ENCODE results near the gene GP1BB. TPM values are rescaled to one million over a fixed set of nuclear protein-coding genes. Genes with fewer than 3 reads are reported as not detected.

Gene GP1BB
- polyA plus RNA-seq, 3 donors = 2.2 to 3.4 (median 2.9) TPM

DNA sequence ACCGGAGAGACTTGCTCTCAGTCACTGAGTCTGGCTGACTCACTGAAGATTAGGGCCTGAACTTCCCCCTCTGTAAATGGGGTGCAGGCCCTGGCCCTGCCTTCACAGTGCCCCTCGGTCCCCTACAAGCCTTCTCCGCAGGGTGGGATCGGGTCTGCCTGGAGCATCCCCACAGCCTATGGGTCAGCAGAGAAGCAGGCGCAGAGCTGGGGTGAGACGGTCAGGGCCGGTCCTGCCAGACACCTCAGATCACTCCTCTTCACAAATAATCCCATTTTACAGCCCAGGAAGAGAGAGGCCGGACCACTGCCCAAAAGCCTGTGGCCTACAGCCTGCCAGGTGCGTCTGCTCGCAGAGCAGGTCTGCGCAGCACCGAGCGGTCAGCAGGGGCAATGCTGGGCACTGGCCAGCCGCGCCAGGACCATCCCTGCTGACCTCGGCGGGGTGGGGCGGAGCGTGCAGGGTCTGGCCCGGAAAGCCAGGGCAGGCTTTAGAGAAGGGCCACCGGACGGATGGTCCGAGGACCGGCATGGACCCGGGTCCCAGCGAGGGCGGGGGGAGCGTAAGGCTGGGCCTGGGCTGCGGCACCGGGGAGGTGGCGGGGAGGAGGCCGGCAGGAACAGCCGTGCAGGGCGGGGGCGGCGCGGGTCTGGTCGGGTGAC is 9.6 kb upstream of the GP1BB start:
- no peak for DNase-seq (ENCODE audit: low read depth in 3 of 3, low spot score in 2 of 3)

DNA sequence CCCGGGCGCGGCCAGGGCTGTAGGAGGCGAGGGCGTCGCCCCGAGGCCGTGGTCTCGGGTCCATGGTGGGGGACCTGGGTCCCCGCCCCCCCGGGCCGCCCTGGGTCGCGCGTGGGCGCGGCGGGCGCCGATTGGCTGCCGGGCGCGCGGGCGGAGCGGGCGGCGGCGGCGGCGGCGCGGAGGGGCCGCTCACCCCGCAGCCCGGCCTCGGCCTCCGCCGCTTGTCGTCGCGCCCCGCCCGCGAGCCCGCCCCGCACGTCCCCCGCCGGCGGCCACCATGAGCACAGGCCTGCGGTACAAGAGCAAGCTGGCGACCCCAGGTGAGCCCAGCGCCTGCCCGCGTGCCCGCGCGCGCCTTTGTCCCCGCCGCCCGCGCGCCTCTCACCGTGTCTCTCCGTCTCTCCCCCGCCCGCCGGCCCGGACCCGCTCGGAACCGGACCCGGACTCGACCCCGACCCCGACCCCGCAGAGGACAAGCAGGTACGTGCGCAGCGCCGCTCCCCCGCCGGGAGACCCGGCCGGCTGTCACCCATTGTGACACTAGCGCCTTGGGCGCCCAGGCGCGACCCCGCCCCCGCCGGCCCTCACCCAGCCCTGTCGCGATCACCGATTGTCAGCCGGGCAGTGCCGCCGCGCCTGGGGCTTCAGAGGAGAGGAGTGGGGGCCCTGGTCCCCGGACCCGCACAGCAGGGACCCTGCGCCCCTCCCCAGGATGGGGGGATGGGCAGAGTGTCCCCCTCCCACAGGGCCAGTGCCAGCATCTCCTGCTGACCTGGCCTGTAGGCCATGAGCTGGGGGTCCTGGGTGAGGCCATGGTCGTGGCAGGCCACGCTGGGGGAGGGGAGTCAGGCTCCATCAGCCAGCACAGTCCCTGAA is 8.8 kb upstream of the GP1BB start, which contains the start of gene SEPTIN5:
SEPTIN5 (plus strand) TSS at position 192 of the 876 bp plus-strand sequence; CDS start at position 278, 86 bp downstream.
- no peak for DNase-seq (ENCODE audit: low read depth in 3 of 3, low spot score in 2 of 3)

DNA sequence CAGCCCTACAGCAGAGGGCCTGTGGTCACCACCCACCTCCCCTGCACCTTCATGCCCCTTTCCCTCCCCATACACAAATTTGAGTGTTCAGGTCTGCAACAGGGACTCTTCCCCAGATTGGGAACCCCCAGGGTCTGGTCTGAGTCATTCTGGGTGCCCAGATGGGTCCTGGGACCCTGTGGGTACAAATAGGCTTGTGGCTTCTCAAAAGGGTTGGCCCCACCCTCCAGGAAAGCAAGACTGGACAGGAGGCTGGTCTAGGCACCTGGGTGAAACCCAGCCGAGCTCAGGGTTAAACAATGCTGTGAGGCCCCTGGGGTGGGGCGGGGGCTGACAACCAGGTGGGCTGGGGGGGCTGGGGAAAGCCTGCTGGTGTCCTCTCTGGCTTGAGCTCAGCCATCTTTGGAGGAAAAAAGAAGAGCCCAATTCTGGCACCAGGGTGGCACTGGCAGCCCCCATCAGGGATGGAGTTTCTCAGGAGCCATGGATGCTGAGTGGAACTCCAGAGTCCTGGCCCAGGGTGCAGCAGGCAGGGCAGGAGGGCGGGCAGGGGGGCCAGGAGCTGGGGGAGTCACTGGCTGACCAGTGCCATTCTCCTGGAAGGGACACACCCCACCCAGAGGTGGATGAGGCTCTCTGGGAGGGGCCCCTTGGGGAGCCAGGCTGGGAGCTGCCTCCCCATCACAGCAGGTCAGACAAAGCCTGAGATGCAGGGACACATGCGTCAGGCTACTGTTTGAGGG is 8.0 kb upstream of the GP1BB start:
- DNase-seq (ENCODE audit: low read depth in 3 of 3, low spot score in 2 of 3) = no peak

DNA sequence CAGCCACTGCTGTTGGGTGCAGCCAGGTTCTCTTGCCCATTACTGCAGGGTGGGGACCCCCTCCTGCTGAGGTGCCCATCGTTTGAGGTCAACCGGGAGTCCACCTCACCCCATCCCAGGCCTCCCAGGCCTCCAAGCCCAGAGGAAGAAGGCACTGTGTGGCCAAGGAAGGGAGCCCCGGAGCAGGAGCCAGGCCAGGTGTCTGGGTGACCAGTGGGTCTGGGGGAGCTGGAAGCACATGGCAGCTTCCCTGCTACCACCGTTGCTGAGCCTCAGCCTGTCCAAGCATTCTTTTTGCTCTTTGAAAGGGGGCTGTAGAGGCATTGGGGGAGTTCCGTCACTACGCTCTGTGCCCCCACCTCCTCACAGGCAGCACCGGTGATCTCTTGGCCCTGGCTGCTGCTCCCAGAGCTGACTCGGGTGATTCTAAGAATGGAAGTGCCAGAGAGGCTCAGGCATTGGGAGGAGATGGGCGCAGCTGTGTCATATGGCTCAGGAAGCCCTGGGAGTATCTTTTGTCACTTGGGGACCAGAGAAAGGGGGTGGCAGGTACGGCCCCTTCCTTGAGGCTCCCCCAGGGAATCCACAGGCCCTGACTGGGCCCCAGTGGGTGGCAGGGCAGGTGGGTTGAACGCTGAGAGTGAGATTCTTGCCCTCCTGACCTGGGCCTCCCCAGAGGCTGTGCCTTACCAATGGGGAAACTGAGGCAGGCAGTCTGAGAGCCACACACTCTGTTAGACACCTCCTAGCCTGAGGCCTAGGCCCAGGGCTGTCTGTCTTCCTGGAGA is 7.1 kb upstream of the GP1BB start:
- DNase-seq (ENCODE audit: low read depth in 3 of 3, low spot score in 2 of 3) = no peak

DNA sequence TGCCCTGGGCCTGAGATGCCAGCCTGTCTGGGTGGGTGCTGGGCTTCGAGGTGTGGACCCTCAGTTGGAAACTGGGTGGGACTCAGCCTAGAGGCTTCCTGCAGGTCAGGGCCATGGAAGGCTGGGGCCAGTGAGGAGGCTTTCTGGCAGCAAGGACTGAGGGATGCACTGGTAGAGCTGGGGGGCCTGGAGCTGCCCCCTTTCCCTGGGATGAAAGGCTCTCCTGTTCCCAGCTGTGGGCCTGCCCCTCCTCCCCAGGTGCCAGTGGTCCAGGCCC is 6.6 kb upstream of the GP1BB start:
- DNase-seq (ENCODE audit: low read depth in 3 of 3, low spot score in 2 of 3) = no peak

DNA sequence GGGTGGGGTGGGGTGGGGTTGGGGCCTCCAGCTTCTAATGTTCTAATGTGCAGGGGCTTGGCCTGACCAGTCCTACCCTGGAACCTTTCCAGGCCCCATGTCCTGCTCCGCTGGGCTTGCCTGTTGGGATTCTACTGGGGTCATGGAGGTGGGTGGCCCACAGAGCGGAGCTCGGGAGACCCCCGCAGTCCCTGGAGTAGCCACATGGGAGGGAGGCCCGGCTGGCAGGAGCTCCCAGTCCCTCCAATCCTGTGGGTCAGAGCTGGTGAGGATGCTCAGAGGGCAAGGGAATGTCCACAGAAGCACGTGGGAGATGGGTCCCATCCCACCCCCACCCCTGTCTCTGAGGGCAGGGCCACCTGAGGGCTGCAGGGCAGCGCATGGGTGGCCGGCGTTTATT is 6.2 kb upstream of the GP1BB start:
- DNase-seq (ENCODE audit: low read depth in 3 of 3, low spot score in 2 of 3) = no peak

DNA sequence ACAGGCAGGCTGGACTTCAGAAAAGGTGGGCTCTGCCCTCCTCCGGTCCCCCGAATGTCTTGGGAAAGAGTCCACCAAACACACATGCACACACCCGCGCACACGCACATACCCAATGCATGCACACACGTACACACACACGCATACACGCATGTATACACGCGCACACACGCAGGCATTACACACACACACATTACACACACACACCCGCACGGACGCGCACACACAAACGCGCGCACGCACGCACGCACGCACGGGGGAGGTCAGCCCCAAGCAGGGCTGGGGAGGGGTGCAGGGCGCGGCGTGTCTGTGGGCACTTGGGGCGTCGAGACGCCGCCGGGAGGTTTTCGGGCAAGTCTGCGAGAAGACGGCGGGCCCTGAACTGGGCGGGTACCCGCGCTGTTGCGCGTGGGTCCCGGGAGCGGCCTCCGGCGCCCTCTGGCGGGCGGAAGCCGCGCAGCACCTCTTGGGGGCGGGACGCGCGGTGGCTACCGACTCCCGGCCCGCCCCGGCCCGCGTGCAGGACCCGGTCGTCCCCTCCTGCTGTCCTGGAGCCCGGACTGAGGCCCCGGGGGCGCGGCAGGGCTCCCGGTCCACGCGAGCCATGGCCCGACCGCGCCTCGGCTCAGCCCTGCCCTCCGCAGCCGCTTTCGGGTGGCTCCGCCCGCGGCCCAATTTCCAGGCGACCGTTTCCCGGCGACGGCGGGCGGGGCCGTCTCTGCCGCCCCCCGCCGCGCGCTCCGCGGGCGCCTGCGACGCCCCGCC is 5.5 kb upstream of the GP1BB start:
- DNase-seq (ENCODE audit: low read depth in 3 of 3, low spot score in 2 of 3) = peak in 1 of 3 donors; percentile 58

DNA sequence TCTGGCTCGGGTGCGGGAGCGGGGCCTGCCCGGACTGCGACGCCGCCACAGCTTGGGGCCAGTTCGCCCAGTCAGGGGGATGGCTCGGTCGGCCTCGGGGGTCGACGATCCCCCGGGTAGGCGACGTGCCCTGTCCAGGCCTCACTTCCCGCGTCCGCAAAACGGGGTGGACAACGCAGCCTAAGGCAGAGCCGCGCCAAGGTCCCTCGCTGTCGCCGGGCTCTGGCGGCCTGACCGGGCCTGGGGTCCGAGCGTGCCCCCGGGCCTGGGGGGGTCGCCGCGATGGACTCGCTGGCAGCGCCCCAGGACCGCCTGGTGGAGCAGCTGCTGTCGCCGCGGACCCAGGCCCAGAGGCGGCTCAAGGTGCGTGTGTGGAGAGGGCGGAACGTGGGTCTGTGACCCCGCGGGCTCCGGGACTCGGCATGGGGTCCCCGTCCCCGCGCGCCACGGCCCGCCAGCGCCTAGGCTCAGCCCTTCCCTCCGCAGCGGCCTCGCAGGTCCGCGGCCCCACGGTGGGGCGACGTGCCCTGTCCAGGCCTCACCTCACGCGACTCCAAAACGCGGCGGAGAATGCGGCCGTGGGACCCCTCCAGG is 4.8 kb upstream of the GP1BB start:
- no peak for DNase-seq (ENCODE audit: low read depth in 3 of 3, low spot score in 2 of 3)

DNA sequence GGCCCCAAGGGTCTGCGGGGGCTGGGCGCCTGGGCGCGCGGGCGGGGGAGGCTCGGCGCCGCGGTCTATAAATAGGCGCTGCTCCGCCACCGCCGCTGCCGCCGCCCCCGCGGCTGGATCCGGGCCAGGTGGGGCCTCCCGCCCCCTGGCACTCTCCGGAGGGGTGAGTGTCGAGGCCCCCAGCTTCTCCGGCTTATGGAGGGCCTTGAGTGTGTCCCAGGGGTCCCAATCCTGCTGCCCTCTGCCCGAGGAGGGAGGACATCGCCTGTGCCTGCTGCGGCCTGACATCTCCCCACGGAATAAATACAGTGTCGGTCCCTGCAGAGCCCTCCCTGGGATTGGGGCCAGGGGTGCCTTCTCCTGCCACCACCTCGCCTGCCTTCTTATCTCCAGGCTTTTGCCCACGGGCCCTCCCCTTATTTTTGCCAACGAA is 4.3 kb upstream of the GP1BB start:
- DNase-seq (ENCODE audit: low read depth in 3 of 3, low spot score in 2 of 3) = no peak

DNA sequence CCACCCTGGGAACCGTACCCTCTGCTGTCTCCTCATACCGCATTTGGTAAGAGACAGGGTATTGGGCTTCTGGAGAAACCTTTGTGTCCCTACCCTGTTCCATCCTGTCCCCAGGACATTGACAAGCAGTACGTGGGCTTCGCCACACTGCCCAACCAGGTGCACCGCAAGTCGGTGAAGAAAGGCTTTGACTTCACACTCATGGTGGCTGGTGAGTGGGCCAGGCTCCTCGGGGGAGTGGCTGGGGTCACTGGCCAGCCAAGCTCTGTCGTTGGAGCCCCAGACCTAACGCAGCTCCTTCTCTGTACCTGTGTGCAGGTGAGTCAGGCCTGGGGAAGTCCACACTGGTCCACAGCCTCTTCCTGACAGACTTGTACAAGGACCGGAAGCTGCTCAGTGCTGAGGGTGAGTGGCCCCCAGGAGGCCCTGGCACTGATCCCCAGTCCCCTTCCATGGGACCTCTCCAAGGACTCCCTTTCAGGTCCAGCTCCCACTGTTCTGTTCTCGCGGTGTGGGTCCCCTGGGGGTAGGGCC is 3.8 kb upstream of the GP1BB start:
- no peak for DNase-seq (ENCODE audit: low read depth in 3 of 3, low spot score in 2 of 3)

DNA sequence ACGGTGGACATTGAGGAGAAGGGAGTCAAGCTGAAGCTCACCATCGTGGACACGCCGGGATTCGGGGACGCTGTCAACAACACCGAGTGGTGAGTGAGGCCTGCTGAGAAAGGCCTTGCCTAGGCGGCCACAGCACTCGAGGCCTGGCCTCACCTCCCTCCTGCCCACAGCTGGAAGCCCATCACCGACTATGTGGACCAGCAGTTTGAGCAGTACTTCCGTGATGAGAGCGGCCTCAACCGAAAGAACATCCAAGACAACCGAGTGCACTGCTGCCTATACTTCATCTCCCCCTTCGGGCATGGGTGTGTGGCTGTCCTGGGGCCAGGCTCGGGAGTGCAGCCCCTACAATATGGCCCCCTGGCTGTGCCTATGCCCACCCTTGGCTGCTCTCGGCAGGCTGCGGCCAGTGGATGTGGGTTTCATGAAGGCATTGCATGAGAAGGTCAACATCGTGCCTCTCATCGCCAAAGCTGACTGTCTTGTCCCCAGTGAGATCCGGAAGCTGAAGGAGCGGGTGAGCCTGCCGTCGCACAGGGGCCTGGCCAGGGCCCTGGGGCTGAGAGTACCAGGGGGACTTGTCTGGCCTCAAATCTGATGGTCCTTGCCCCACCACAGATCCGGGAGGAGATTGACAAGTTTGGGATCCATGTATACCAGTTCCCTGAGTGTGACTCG is 3.0 kb upstream of the GP1BB start:
- no peak for DNase-seq (ENCODE audit: low read depth in 3 of 3, low spot score in 2 of 3)

DNA sequence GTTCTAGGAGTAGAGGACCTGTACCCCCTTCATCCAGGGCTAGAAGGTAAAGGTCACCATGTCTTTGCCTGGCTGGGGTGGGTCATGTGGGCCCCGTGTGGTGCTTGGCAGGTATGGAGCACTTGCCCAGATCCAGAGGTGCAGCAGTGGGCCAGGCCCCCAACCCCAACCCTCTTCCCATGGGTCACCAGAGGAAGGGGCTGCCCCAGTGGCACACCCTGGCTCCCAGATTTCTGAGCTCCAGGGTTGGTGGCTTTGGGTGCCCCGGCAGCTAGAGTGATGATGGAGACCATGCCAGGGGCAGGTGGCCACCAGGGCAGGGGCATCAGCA is 2.4 kb upstream of the GP1BB start:
- no peak for DNase-seq (ENCODE audit: low read depth in 3 of 3, low spot score in 2 of 3)

DNA sequence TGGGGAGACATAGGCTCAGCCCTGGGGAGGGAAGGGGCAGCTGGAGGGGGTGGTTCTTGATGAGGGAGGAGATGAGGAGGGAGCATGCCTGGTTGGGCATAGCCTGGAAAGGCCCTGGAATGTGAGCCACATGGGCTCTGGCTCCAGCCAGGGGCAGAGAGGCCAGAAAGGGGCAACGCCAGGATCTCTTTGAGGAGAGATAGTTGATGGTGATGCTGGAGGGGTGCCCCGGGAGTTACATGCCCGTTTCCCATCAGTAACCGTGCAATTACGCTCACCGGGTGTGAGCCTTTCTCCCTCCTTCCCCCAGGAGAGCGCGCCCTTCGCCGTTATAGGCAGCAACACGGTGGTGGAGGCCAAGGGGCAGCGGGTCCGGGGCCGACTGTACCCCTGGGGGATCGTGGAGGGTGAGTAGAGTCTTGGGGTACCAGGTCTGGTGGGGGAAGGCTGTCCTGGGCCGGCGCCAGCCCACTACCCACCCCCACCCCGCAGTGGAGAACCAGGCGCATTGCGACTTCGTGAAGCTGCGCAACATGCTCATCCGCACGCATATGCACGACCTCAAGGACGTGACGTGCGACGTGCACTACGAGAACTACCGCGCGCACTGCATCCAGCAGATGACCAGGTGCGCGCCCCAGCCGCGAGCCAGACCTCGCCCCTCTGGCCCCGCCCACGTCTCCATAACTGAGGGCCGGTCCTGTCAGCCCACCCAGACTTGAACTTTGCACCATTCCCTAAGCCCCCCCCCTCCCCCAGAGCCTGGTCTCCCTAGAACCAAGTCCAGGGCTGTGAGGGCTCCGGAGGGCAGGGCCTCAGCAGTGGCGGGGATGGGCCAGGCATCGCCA is 1.8 kb upstream of the GP1BB start:
- DNase-seq (ENCODE audit: low read depth in 3 of 3, low spot score in 2 of 3) = no peak

DNA sequence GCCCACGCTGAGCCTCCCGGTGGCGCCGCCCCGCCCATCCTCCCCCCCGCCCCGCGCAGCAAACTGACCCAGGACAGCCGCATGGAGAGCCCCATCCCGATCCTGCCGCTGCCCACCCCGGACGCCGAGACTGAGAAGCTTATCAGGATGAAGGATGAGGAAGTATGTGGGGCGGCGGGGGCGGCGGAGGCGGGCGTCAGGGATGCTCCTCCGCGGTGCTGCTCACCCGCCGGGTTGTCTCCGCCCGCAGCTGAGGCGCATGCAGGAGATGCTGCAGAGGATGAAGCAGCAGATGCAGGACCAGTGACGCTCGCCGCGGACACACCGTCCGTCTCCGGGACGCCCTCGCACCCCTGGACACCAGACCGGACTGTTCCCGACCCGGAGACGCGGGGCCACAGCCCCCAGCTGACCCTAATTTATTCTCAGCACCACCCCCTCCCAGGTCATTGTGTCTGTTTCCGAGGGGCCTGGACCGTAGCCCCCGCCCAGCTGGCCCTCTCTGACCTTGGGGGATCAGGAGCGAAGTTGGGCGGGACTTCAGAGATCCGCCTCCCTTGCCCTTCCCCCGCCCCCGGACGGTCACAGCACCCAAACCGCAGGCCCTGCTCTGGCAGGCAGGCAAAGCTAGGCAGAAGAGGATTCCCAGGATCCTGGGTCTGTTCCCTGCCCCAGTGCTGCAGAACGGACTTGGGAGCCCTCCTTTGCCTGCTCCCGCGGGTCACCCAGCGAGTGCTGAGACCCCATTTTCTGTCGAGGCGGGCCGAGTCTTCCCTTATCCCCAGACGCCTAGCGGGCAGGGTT is 959 bp upstream of the GP1BB start:
- DNase-seq (ENCODE audit: low read depth in 3 of 3, low spot score in 2 of 3) = no peak

DNA sequence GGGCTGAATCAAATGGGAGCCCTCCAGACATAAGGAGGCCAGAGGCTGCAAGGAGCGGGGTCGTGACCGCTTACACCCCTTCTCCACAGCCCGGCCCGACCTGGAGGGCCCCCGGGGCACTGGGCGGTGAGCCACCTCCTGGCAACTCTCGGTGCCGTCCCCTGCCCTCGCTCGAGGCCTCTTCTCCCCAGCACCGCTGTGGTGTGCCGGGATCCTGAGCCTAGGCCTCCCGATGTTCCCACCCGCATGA is 432 bp upstream of the GP1BB start:
- no peak for DNase-seq (ENCODE audit: low read depth in 3 of 3, low spot score in 2 of 3)

DNA sequence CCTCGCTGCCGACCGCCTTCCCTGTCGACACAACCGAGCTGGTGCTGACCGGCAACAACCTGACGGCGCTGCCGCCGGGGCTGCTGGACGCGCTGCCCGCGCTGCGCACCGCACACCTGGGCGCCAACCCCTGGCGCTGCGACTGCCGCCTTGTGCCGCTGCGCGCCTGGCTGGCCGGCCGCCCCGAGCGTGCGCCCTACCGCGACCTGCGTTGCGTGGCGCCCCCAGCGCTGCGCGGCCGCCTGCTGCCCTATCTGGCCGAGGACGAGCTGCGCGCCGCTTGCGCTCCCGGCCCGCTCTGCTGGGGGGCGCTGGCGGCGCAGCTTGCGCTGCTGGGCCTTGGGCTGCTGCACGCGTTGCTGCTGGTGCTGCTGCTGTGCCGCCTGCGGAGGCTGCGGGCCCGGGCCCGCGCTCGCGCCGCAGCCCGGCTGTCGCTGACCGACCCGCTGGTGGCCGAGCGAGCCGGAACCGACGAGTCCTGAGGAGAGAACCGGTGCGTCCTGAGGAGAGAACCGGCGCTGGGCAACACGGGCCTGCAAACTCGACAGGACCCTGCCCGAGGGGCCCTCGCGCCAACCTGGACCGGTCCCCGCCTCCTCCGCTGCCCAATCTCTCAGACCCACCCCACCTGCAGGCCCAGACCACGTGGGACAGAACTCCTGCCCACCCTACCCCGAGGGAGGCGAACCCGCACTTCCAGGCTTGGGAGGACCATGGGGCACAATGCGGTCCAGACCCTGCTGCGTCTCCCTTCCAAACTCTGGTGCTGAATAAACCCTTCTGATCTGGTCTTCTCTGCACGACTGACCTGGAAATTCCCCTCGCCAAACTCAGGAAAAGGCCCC is 866 bp downstream of the GP1BB start:
- DNase-seq (ENCODE audit: low read depth in 3 of 3, low spot score in 2 of 3) = no peak

All from right renal cortex interstitium (tissue), 3 donors.